ENCODE results near the gene SCFD2. TPM values are rescaled to one million over a fixed set of nuclear protein-coding genes. Genes with fewer than 3 reads are reported as not detected.

The SCFD2 gene
- polyA plus RNA-seq, 1 donor from 2014 or later: 5.0 TPM

GRCh38 chr4:52982946-52983340 is 382.9 kb downstream of the SCFD2 start:
- no peak overlapping the region for H2AFZ ChIP-seq (ENCODE audit: low read depth, low read length)
- H4K20me1 ChIP-seq (ENCODE audit: insufficient read depth): no peaks in the 10 kb centered on the region
- no peaks in the 10 kb centered on the region for H3K36me3 ChIP-seq (ENCODE audit: insufficient read depth, low read length)
- H3K9me3 ChIP-seq (ENCODE audit: low read length): no peaks in the 10 kb centered on the region
- no peaks in the 10 kb centered on the region for H3F3A ChIP-seq (ENCODE audit: insufficient read depth, low read length, poor library complexity, severe bottlenecking)
- no peaks in the 10 kb centered on the region for H3K79me2 ChIP-seq (replicated peaks; ENCODE audit: insufficient read depth, low read length)
- no peaks in the 10 kb centered on the region for H3K27me3 ChIP-seq (ENCODE audit: insufficient read depth, low read depth, low read length)
- H3K4me2 ChIP-seq (ENCODE audit: low read length): no peak overlapping the region
- no peaks in the 10 kb centered on the region for H3K9me2 ChIP-seq (ENCODE audit: insufficient read depth, low read length)
- H3K4me3 ChIP-seq (ENCODE audit: low read length): no peak overlapping the region
- H3K27ac ChIP-seq (ENCODE audit: low read length): no peak overlapping the region
- H3K9ac ChIP-seq (ENCODE audit: low read length): no peak overlapping the region
- TF ChIP-seq MXI1 (conservative IDR thresholded peaks at IDR 0.05; ENCODE audit: poor library complexity, severe bottlenecking) (no peak), TAF1 (IDR thresholded peaks at IDR 0.05; ENCODE audit: low read depth) (no peak), EP300 (conservative IDR thresholded peaks at IDR 0.05; ENCODE audit: poor library complexity, severe bottlenecking) (no peak), POLR2AphosphoS5 (IDR thresholded peaks at IDR 0.05) (no peak), EZH2 (IDR thresholded peaks at IDR 0.05; ENCODE audit: borderline replicate concordance, insufficient read depth, low read length, poor library complexity, severe bottlenecking) (no peak), SMC3 (conservative IDR thresholded peaks at IDR 0.05; ENCODE audit: poor library complexity) (no peak), RAD21 (conservative IDR thresholded peaks at IDR 0.05) (no peak), REST (IDR thresholded peaks at IDR 0.05; ENCODE audit: borderline replicate concordance) (no peak)
- TF ChIP-seq, protein P1, sequence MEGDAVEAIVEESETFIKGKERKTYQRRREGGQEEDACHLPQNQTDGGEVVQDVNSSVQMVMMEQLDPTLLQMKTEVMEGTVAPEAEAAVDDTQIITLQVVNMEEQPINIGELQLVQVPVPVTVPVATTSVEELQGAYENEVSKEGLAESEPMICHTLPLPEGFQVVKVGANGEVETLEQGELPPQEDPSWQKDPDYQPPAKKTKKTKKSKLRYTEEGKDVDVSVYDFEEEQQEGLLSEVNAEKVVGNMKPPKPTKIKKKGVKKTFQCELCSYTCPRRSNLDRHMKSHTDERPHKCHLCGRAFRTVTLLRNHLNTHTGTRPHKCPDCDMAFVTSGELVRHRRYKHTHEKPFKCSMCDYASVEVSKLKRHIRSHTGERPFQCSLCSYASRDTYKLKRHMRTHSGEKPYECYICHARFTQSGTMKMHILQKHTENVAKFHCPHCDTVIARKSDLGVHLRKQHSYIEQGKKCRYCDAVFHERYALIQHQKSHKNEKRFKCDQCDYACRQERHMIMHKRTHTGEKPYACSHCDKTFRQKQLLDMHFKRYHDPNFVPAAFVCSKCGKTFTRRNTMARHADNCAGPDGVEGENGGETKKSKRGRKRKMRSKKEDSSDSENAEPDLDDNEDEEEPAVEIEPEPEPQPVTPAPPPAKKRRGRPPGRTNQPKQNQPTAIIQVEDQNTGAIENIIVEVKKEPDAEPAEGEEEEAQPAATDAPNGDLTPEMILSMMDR (IDR thresholded peaks at IDR 0.05; ENCODE audit: poor library complexity, severe bottlenecking): no peak

DNA sequence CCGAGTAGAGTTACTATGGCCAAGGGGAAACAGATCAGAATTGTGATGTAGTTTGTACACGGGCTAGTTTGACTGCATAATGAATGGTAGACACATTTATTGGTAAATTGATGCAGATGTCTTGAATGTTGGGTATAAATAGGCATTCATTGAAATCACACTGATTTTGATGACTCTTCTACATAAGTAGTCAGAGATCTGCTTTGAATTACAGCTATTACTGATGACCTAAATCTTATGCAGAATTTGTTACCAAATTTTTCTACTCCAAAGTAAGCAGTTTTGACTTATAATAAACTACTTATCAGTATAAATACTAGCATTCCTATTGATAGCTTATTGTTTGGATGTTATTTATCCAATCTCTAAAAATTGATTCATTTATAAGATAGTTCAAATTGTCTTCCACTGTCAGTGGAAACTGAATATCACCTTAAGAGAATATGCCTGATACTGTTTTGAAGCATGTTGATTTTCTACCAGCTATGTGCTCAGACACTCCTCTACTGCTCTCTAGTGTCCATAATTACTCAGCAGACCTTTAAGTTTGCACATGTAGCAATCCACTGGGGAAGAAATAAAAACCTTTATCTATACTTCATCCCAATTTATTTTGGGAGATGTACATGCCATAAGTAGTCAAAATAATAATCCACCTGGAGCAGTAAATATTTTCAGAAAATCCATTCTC is 383.5 kb downstream of the SCFD2 start:
- TF ChIP-seq, protein P1 (IDR thresholded peaks at IDR 0.05; ENCODE audit: poor library complexity, severe bottlenecking): peak; percentile 84
- TF ChIP-seq SMC3 (conservative IDR thresholded peaks at IDR 0.05; ENCODE audit: poor library complexity) (peak; percentile 94), EZH2 (IDR thresholded peaks at IDR 0.05; ENCODE audit: borderline replicate concordance, insufficient read depth, low read length, poor library complexity, severe bottlenecking) (no peak), REST (IDR thresholded peaks at IDR 0.05; ENCODE audit: borderline replicate concordance) (no peak), EP300 (conservative IDR thresholded peaks at IDR 0.05; ENCODE audit: poor library complexity, severe bottlenecking) (no peak), MXI1 (conservative IDR thresholded peaks at IDR 0.05; ENCODE audit: poor library complexity, severe bottlenecking) (no peak), RAD21 (conservative IDR thresholded peaks at IDR 0.05) (peak; percentile 93)
- H2AFZ ChIP-seq (ENCODE audit: low read depth, low read length): no peak overlapping the region
- no peak overlapping the region for H3K9ac ChIP-seq (ENCODE audit: low read length)

More for the DNA sequence above, 383.5 kb downstream of the SCFD2 start:
- Histone ChIP-seq H3K27me3 (ENCODE audit: insufficient read depth, low read depth, low read length) (no peaks in the 10 kb centered on the region), H3K9me3 (ENCODE audit: low read length) (no peaks in the 10 kb centered on the region), H3K9me2 (ENCODE audit: insufficient read depth, low read length) (no peaks in the 10 kb centered on the region), H3K27ac (ENCODE audit: low read length) (no peak overlapping the region), H4K20me1 (ENCODE audit: insufficient read depth) (no peaks in the 10 kb centered on the region), H3K4me3 (ENCODE audit: low read length) (no peak overlapping the region), H3K36me3 (ENCODE audit: insufficient read depth, low read length) (no peaks in the 10 kb centered on the region), H3F3A (ENCODE audit: insufficient read depth, low read length, poor library complexity, severe bottlenecking) (no peaks in the 10 kb centered on the region), H3K79me2 (replicated peaks; ENCODE audit: insufficient read depth, low read length) (no peaks in the 10 kb centered on the region), H3K4me2 (ENCODE audit: low read length) (no peak overlapping the region)
